ENCODE results near the gene RNF208. TPM values are rescaled to one million over a fixed set of nuclear protein-coding genes. Genes with fewer than 3 reads are reported as not detected.
A peak's percentile ranks its signal among the peaks of the same experiment; 100 is the strongest.

The RNF208 gene
- total RNA-seq, 2 experiments from 2014 or later: 6.0 to 7.1 TPM

GRCh38 chr9:137189297-137190295, 32.4 kb downstream of the RNF208 start:
- H3K4me3 Mint-ChIP-seq: peak overlapping the region; percentile 96
- H3K36me3 Mint-ChIP-seq: peaks cover 8% of the 10 kb centered on the region

GRCh38 chr9:137188490-137189296, 33.3 kb downstream of the RNF208 start, which contains the start of the genes ANAPC2 and SSNA1:
Gene ANAPC2, minus strand, starts transcription at chr9:137188560. Its CDS starts 28 bp downstream, at chr9:137188532.
Gene SSNA1, plus strand, starts transcription at chr9:137188676. Its CDS starts 51 bp downstream, at chr9:137188727.
- peak within 1 kb of the TSS; percentile 87 for H3K27ac Mint-ChIP-seq
- H3K4me1 Mint-ChIP-seq: peaks cover 25% of the 10 kb centered on the region
- H3K36me3 Mint-ChIP-seq: peaks cover 8% of the 10 kb centered on the region
- peak; percentile 96 for DNase-seq
- peak within 1 kb of the TSS; percentile 96 for H3K4me3 Mint-ChIP-seq
- H3K27me3 Mint-ChIP-seq: no peaks in the 10 kb centered on the region
- no peaks in the 10 kb centered on the region for H3K9me3 Mint-ChIP-seq

More at GRCh38 chr9:137189297-137190295, 32.4 kb downstream of the RNF208 start:
- DNase-seq: no peak
- H3K4me1 Mint-ChIP-seq: peaks cover 22% of the 10 kb centered on the region
- no peaks in the 10 kb centered on the region for H3K27me3 Mint-ChIP-seq
- no peaks in the 10 kb centered on the region for H3K9me3 Mint-ChIP-seq
- H3K27ac Mint-ChIP-seq: peak overlapping the region; percentile 87

GRCh38 chr9:137188086-137188489, 34.0 kb downstream of the RNF208 start:
- Mint-ChIP-seq H3K27me3 (no peaks in the 10 kb centered on the region), H3K4me1 (peaks cover 25% of the 10 kb centered on the region), H3K4me3 (peak overlapping the region; percentile 92), H3K27ac (peak overlapping the region; percentile 87), H3K36me3 (peaks cover 8% of the 10 kb centered on the region), H3K9me3 (no peaks in the 10 kb centered on the region)
- DNase-seq: no peak

DNA sequence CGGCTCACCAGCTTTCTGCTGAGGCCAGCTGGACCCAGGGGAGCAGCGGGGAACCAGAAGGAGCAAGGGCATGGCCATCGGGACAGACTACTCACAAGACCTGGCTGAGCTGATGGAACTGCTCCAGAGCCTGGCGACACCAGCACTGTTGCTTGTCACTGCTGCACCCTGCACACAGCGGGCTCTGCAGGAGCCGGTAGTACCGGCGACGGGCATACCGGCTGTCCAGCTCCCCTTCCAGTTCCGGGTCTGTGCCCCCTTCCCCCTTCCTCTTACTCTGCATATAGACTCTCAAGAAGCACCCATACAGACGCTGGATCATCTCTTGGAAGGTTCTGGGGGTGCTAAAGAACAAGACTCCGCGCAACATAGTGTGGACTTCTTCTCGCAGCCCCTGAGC, 34.7 kb downstream of the RNF208 start:
- Mint-ChIP-seq H3K4me3 (peak overlapping the region; percentile 92), H3K4me1 (peaks cover 25% of the 10 kb centered on the region), H3K9me3 (no peaks in the 10 kb centered on the region), H3K36me3 (peaks cover 8% of the 10 kb centered on the region), H3K27ac (peak overlapping the region; percentile 87), H3K27me3 (no peaks in the 10 kb centered on the region)
- no peak for DNase-seq

DNA sequence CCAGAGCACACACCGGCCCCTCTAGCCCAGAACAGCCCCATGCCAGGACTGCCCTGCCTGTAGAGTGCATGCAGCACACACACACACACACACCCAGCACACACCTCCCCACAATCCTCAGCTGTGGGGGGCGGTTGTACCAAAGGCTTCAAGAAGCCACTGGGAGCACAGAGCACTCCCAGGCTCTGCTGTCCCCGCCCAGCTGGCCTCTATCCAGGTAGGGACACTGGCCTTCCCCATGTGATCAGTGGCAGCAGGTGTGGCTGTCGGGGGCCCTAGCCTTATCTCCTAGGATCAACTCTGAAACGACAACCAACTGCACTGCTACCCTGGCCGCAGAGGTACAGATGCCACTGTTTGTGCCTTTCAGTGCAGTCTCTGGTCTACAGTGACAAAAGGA, 35.7 kb downstream of the RNF208 start:
- Mint-ChIP-seq H3K4me1 (peaks cover 25% of the 10 kb centered on the region), H3K27ac (no peak overlapping the region)

GRCh38 chr9:137185921-137186320, 36.1 kb downstream of the RNF208 start:
- no peak for DNase-seq
- H3K4me3 Mint-ChIP-seq: no peak overlapping the region
- no peaks in the 10 kb centered on the region for H3K27me3 Mint-ChIP-seq
- H3K4me1 Mint-ChIP-seq: peaks cover 23% of the 10 kb centered on the region
- H3K36me3 Mint-ChIP-seq: peaks cover 11% of the 10 kb centered on the region
- H3K27ac Mint-ChIP-seq: no peak overlapping the region
- H3K9me3 Mint-ChIP-seq: no peaks in the 10 kb centered on the region

More for the DNA sequence above, 35.7 kb downstream of the RNF208 start:
- DNase-seq: no peak
- Mint-ChIP-seq H3K4me3 (peak overlapping the region; percentile 92), H3K9me3 (no peaks in the 10 kb centered on the region), H3K27me3 (no peaks in the 10 kb centered on the region), H3K36me3 (peaks cover 11% of the 10 kb centered on the region)

DNA sequence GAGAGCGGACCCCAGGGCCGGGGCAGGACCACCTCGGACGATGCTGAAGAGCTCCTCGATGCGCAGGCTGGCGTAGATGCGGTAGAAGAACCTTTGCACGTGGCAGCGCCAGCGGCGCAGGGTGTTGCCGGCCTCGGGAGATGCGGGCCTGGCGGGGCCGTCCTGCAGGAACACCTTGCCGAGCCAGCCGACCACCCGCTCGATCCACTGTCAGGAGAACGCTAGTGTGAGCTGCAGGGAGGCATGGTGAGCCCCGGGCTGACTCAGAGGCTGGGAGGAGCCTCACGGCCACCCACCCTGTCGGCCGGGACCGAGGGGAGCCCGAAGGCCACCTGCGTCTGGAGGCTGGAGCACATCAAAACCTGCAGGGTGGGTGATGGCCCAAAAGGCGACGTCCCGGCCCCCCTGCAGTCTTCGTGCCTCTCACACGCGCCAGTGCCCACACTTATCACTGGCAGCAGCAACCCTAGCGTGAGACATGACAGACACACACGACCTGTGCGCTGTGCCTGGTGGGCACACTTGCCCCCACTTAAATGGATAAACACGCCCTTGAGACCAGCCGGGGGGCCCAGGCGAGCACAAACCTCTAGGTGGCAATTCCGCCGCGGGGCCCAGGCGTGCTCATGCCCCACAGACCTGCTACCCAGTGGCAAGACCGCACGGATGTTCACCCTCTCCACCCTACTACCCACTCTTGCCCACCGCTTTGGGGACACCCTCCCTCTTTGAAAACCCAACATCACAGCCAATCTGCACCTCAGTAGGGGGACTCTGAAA, 37.0 kb downstream of the RNF208 start:
- peaks cover 20% of the 10 kb centered on the region for H3K4me1 Mint-ChIP-seq
- H3K4me3 Mint-ChIP-seq: no peak overlapping the region
- no peak overlapping the region for H3K27ac Mint-ChIP-seq
- DNase-seq: no peak
- H3K9me3 Mint-ChIP-seq: no peaks in the 10 kb centered on the region
- no peaks in the 10 kb centered on the region for H3K27me3 Mint-ChIP-seq
- peaks cover 11% of the 10 kb centered on the region for H3K36me3 Mint-ChIP-seq

DNA sequence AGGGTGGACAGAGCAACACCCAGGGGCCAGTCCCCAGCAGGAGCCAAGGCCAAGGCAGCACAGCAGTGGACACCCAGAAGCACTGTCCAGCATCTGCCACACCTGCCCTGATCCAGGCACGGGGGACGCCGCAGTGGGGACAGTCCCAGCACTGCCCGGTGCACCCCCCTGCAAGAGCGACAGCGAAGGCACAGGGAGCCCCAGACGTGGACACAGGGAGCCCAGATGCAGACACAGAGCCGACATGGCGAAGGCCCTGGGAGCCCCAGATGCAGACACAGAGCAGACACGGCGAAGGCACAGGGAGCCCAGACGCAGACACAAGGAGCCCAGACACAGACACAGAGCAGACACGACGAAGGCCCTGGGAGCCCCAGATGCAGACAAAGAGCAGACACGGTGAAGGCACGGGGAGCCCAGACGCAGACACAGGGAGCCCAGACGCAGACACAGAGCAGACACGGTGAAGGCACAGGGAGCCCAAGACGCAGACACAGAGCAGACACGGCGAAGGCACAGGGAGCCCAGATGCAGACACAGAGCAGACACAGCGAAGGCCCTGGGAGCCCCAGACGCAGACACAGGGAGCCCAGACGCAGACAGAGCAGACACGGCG, 38.0 kb downstream of the RNF208 start:
- no peaks in the 10 kb centered on the region for H3K27me3 Mint-ChIP-seq
- peaks cover 16% of the 10 kb centered on the region for H3K4me1 Mint-ChIP-seq
- H3K4me3 Mint-ChIP-seq: no peak overlapping the region
- DNase-seq: no peak
- no peaks in the 10 kb centered on the region for H3K9me3 Mint-ChIP-seq
- H3K36me3 Mint-ChIP-seq: peaks cover 8% of the 10 kb centered on the region
- H3K27ac Mint-ChIP-seq: no peak overlapping the region

DNA sequence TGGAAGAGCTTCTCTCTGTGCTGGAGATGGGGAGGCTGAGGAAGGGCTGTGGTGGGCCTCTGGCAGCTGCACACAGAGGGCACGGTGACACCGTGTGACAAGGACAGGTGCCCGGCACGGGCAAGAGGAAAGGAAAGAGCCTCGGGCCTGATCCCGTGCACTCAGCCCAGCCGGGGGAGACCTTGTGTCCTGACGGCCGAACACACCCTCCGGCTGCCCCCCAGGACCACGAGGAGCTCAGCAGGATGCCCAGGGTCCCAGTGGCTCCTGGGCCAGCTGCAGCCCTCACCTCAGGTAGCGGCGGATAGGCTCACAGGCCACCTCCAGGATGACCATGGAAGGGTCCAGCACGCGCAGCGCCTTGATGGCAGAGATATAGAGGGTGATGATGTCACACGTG, 39.2 kb downstream of the RNF208 start:
- DNase-seq: no peak
- no peaks in the 10 kb centered on the region for H3K9me3 Mint-ChIP-seq

DNA sequence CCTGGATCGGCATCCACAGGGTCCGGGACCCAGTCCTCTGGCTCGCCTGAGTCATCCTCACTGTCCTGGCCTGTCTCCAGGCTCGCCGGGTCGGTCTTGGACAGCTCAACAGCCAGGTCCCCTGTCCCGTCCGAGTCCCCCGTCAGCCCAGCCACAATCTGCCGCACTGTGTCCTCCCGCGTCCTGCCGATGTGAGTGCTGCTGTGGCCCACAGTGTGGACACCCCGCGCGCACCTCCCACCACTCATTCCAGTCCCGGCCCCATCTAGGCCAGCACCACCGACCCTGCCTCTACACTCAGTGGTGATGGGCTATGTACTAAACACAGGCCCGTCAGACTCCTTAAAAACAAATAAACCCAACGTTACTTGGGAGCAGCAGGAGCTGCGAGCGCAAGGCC, 40.4 kb downstream of the RNF208 start:
- Mint-ChIP-seq H3K4me3 (no peak overlapping the region), H3K27ac (no peak overlapping the region), H3K4me1 (peaks cover 5% of the 10 kb centered on the region), H3K36me3 (peaks cover 3% of the 10 kb centered on the region), H3K27me3 (no peaks in the 10 kb centered on the region), H3K9me3 (no peaks in the 10 kb centered on the region)
- DNase-seq: no peak

More for the DNA sequence above, 39.2 kb downstream of the RNF208 start:
- H3K36me3 Mint-ChIP-seq: peaks cover 6% of the 10 kb centered on the region
- H3K4me3 Mint-ChIP-seq: no peak overlapping the region
- H3K4me1 Mint-ChIP-seq: peaks cover 16% of the 10 kb centered on the region
- H3K27ac Mint-ChIP-seq: no peak overlapping the region
- H3K27me3 Mint-ChIP-seq: no peaks in the 10 kb centered on the region

GRCh38 chr9:137180491-137180890, 41.5 kb downstream of the RNF208 start:
- H3K9me3 Mint-ChIP-seq: no peaks in the 10 kb centered on the region
- H3K36me3 Mint-ChIP-seq: peaks cover 3% of the 10 kb centered on the region
- H3K4me3 Mint-ChIP-seq: no peak overlapping the region
- no peak for DNase-seq
- H3K27me3 Mint-ChIP-seq: no peaks in the 10 kb centered on the region
- no peak overlapping the region for H3K27ac Mint-ChIP-seq
- peaks cover 5% of the 10 kb centered on the region for H3K4me1 Mint-ChIP-seq

DNA sequence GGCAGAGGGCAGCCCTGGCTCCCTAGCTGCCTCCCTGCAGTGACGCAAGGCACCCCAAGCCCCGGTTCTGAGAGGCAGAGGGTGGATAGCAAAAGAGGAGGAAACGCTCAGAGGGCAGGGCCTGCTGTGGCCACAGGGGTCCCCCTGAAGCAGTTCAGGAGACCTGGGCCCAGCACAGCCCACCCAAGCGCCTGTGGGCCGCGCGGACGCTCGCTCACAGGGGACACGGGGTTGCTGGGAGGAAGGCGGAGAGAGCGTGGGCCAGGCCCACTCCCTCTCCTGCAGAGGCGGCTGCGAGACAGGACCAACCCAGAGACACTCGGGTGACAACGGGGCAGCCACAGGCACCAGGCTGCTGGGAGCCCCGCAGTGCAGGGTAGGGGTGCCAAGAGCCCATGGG, 42.3 kb downstream of the RNF208 start:
- Mint-ChIP-seq H3K9me3 (no peaks in the 10 kb centered on the region), H3K4me1 (peaks cover 5% of the 10 kb centered on the region), H3K27me3 (no peaks in the 10 kb centered on the region), H3K4me3 (no peak overlapping the region), H3K36me3 (peaks cover 3% of the 10 kb centered on the region), H3K27ac (no peak overlapping the region)
- no peak for DNase-seq

DNA sequence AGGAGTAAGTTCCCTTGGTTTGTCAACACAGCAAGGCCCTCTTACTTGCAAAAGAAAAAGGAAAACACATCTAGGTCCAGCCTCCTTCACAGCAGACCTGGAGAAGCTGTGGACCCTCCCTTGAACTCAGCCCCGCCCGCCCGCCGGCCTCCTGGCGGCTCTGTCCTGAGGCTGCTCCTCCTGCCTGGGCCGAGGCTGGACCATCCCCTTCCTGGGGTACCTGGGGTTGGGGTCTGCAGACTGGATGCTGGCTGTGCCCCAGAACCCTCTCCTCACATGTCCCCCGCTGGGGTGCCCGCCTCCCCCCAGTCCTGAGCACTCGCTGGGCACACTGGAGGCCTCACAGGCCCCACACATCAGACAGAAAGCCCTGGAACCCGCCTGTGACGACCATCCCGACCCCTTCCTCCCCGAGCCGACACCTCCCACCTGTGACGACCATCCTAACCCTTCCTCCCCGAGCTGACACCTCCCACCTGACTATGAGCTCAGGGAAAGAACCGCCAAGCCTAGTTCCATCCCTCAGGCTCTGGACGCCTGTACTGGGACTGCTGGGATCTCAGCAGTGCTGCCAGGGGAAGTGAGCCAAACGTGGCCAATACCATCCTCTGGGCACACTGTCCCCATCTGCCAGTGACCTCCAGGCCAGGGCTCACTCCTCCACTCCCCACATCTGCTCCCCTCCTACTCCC, 43.0 kb downstream of the RNF208 start:
- Mint-ChIP-seq H3K27ac (no peak overlapping the region), H3K4me1 (peaks cover 5% of the 10 kb centered on the region), H3K4me3 (no peak overlapping the region), H3K27me3 (no peaks in the 10 kb centered on the region), H3K9me3 (no peaks in the 10 kb centered on the region), H3K36me3 (peaks cover 3% of the 10 kb centered on the region)
- no peak for DNase-seq

All from activated naive CD8-positive, alpha-beta T cell treated with anti-CD3 and anti-CD28 coated beads for 36 hours (primary cell).